Measurements from ENCODE around the gene RAD51B. TPM values are rescaled to one million over a fixed set of nuclear protein-coding genes. Genes with fewer than 3 reads are reported as not detected.
A peak's percentile ranks its signal among the peaks of the same experiment; 100 is the strongest.

The RAD51B gene
- total and polyA plus RNA-seq, 9 of the 15 experiments (the other 6 are each of a cell fraction or from before 2014, with no cell fraction given) = 8.5 to 17.3 (median 11.3) TPM

DNA sequence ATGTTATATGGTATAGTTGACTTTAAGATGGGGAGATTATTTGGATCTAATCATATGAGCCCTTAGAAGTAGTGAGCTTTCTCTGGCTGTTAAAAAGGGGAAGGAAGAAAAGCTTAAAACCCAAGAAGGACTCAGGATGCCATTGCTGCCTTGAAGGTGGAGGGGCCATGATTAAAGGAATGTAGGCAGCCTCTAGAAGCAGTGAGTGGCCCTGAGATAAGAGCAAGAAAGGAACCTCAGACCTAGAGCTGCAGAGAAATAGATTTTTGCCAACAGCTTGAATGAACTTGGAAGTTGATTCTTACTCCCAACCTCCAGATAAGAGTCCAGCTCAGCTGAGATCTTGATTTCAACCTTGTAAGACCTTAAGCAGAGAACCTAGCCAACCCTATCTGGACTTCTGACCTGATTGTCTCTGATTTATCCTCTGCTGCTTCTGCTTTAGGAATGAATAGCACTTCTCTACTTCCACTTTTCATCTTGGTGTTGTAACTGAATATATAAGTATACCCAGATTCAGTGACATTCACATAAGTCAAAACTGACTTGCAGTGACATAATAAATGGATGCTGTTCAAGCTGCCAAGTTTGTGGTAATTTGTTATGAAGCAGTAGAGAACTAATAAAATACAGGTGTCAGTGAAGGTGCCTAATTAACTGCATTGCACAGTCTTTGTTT, 33.5 kb downstream of the RAD51B start:
- TF ChIP-seq MEIS2 (IDR thresholded peaks at IDR 0.05; ENCODE audit: partially characterized antibody) (peak; percentile 59), TOE1 (IDR thresholded peaks at IDR 0.05; ENCODE audit: borderline replicate concordance) (no peak), TOE1 (CRISPR knock-in tag; IDR thresholded peaks at IDR 0.05; ENCODE audit: borderline replicate concordance, low read depth) (no peak), KDM1A (IDR thresholded peaks at IDR 0.05) (peak in 1 of 2 experiments; percentile 11; a peak in 1 of 4 replicates)
- TF ChIP-seq, protein P1, sequence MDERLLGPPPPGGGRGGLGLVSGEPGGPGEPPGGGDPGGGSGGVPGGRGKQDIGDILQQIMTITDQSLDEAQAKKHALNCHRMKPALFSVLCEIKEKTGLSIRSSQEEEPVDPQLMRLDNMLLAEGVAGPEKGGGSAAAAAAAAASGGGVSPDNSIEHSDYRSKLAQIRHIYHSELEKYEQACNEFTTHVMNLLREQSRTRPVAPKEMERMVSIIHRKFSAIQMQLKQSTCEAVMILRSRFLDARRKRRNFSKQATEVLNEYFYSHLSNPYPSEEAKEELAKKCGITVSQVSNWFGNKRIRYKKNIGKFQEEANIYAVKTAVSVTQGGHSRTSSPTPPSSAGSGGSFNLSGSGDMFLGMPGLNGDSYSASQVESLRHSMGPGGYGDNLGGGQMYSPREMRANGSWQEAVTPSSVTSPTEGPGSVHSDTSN (CRISPR knock-in tag; IDR thresholded peaks at IDR 0.05; ENCODE audit: low read depth) = no peak
- TF ChIP-seq, protein P1 (tag; conservative IDR thresholded peaks at IDR 0.05; ENCODE audit: low read depth) = peak; percentile 92
- Histone ChIP-seq H3K9ac (ENCODE audit: insufficient read depth in 1 of 2, low read depth in 2 of 2, low read length in 2 of 2) (no peak overlapping the region), H3K36me3 (ENCODE audit: control insufficient read depth, insufficient read depth, low read length) (no peaks in the 10 kb centered on the region), H4K20me1 (replicated peaks; ENCODE audit: control insufficient read depth, insufficient read depth, low read length) (no peaks in the 10 kb centered on the region), H3K79me2 (ENCODE audit: control insufficient read depth, insufficient read depth, low read length) (no peaks in the 10 kb centered on the region), H3K9me1 (ENCODE audit: control insufficient read depth, insufficient read depth, low read length) (no peaks in the 10 kb centered on the region), H3K4me1 (replicated peaks in 1 of 2; ENCODE audit: control insufficient read depth in 2 of 2, insufficient read depth in 2 of 2, low read length in 2 of 2) (no peaks in the 10 kb centered on the region), H3K9me3 (replicated peaks; ENCODE audit: control insufficient read depth, insufficient read depth, low read depth, low read length) (no peaks in the 10 kb centered on the region), H3K27me3 (ENCODE audit: control insufficient read depth in 2 of 2, insufficient read depth in 2 of 2, low read length in 2 of 2) (no peaks in the 10 kb centered on the region; a peak in 1 of 5 replicates), H3K4me2 (ENCODE audit: insufficient read depth, low read length) (no peak overlapping the region), H2AFZ (ENCODE audit: low read depth, low read length) (no peak overlapping the region), H3K27ac (ENCODE audit: extremely low read depth, low read depth, low read length) (no peak overlapping the region), H3K4me3 (no peak overlapping the region)
- ATAC-seq (no peak), DNase-seq (ENCODE audit: extremely low read depth in 1 of 4, low spot score in 3 of 4) (no peak), FAIRE-seq (no peak)
- in situ Hi-C loops (cut with MboI) (no loop called here), intact Hi-C loops (cut with micrococcal nuclease) (no loop called here)
- ChIA-PET CTCF (ENCODE audit: low intra/inter-chr PET ratio) (no interaction called here), POLR2A (no interaction called here)
- no TSS peak for BruUV-seq (replicated peaks)

All from K562 (cell line).